GM21515 (cell line): ENCODE measurements around the gene ZNF154.
A peak's percentile ranks its signal among the peaks of the same experiment; 100 is the strongest.
"Not testable (repeated sequence)": the region's sequence is repeated elsewhere in the genome, so short reads cannot be mapped to it uniquely, and the experiment has no call there.

ENCODE experiments used
- ATAC-seq: cut with Tn5 transposase; IDR thresholded peaks from one replicate; pipeline ENCODE4 v1.9.1; 2021; ENCODE audit not compliant: unreplicated experiment

ZNF154 gene

DNA sequence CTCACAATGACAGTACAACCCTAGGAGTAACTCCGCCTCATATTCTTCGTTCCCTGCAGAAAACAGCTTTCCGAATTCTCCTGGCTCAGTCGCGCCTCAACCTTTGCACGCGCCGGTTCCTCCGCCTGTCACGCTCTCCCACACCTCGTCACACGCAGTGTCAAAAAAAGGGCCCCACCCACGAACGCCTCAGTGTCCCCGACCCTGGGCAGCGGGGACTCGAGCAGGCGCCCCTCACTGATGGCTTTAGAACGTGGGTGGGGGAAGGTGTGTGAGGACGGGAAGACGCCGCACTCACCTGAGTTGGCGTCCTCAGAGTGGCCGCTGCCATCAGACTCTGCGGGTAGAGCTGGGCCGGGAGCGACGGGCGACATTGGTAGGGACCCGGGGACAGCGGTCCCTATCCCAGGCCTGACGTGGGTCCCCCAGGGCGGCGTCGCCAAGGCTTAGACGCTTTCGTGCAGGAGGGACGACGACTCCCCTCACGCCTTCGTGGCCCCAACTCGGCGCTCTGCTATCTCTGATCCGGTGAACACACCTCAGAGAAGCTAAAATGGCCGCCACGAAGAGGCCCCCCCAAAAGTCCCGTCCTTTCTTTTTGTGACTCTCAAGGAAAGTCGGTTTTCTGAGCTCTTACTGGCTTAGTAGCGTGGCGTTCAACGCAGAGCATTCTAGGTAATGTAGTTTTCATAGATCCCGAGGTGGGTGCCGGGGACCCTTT lies at the start of gene ZNF154:
TSS of gene ZNF154 (minus strand) at position 564 of the 721 bp plus-strand sequence. CDS start at position 331, 233 bp downstream.
- ATAC-seq = no peak

DNA sequence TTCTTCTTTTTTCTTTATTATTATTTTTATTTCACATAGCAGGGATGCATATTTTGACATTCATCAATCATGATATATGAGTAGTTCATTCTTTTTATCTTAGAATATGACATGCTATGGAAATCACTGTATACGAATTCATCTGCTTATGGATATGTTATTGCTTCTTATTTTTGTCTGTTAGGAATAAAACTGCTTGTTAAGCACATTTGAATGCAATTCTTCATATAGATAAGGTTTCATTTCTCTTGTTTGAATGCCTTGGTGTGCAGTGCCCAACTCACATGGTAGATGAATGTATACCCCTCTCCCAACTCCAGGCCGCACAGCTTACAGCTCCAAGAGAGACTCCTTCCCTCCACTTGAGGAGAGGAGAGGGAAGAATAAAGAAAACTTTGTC lies 48.9 kb upstream of the ZNF154 start:
- no peak for ATAC-seq

GRCh38 chr19:57755031-57755430 lies 46.0 kb upstream of the ZNF154 start:
- no peak for ATAC-seq

GRCh38 chr19:57754091-57754673 lies 45.2 kb upstream of the ZNF154 start:
- ATAC-seq = no peak

- ATAC-seq = no peak
These were observed 39.0 kb upstream of the ZNF154 start for GRCh38 chr19:57748029-57748428.

DNA sequence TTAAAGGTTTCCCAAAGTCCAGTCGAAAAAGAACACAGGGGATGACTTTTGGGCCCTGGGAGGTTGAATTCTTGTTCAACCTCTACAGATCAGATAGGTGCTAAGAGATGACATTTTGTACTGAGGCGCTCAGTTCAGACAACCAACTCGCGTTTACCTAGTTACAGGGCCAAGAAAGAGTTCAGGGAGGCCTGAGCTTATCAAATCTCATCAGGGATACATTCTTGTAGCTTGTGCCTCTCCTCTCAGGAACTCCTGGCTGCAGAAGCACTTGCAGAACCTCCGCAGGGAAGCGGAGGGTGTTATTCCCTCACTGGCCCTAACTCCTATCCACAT lies 38.4 kb upstream of the ZNF154 start:
- no peak for ATAC-seq

GRCh38 chr19:57746580-57747471 lies 37.8 kb upstream of the ZNF154 start, which contains the start of gene ZNF776:
Gene ZNF776 (plus strand): TSS chr19:57746815. CDS start chr19:57747059, 244 bp downstream.
- ATAC-seq = peak; percentile 91

- ATAC-seq = not testable (repeated sequence)
These were observed 29.8 kb upstream of the ZNF154 start for GRCh38 chr19:57738770-57739169.

GRCh38 chr19:57738320-57738719 lies 29.3 kb upstream of the ZNF154 start:
- ATAC-seq = not testable (repeated sequence)

DNA sequence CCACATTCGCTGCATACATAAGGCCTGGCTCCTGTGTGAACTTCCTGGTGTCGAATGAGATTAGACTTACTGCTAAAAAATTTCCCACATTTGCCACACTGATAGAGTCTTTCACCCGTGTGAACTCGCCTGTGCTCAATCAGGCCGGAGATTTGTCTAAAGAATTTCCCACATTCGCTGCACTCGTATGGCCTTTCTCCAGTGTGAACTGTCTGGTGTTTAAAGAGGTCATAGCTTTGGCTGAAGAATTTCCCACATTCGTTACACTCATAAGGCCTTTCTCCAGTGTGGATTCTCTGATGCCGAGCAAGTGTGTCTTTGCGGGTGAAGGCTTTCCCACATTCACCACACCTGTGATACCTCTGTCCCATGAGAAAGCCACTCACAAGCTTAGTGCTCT lies 11.9 kb upstream of the ZNF154 start:
- ATAC-seq = no peak

DNA sequence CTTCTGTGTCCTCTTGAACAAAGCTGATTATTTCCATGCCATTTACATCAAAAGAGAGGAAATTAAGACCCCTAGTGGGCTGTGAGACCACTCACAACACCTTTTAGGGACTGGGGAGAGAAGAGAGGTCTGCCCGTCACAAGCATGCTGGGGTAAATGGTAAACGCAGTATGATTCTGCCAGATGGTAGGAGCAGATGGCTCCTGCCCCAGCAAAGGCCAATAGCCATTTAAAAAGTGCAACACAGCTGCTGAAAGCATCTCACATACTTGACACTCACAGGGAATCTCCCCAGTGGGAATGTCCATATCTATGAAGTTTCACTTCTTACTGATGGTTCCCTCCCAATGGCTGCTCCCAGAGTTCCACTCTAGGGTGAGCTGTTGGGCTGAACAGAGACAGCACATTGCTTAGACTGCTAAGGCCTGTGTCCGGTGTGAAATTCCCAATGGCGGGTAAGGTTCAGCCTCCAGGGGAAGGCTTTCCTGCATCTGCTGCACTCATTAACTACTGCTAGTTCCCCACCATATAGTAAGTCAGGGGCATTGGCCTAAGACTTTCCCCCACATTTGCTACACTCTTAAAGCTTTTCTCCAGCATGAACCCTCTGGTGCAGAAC lies 11.0 kb upstream of the ZNF154 start:
- no peak for ATAC-seq

- no peak for ATAC-seq
These were observed 10.4 kb upstream of the ZNF154 start for GRCh38 chr19:57719424-57719823.

- ATAC-seq = no peak
These were observed 3.2 kb upstream of the ZNF154 start for GRCh38 chr19:57712222-57712621.

GRCh38 chr19:57709616-57710015 lies 612 bp upstream of the ZNF154 start:
- ATAC-seq = no peak

DNA sequence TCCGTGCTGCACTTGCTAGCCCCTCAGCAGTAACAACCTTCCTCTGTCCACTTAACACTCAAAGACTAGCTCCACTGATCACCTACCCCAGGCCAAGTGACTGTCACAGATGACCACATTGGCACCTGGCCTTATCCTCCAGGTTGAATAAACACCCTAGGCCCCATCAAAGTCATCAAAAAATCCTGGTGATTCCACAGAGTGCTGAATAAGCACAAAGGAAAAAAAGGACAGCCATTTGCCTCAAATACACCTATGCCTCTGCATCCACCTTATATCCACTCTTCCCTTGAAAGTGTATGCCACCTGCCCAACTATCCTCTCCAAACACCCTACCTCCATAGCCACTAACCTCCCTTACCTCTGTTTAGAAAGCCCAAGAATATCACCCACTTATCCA lies 2.7 kb downstream of the ZNF154 start:
- no peak for ATAC-seq

DNA sequence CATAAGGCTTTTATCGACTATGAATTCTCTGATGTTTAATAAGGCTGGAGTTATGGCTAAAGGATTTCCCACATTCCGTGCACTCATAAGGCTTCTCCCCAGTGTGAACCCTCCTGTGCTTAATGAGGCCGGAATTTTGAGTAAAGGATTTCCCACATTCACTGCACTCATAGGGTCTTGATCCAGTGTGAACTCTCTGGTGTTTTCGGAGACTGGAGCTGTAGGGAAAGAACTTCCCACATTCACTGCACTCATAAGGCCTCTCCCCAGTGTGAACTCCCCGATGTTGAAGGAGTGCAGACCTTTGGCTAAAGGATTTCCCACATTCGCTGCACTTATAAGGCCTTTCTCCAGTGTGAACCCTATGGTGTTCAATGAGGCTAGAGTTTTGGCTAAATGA lies 7.4 kb downstream of the ZNF154 start:
- ATAC-seq = no peak

GRCh38 chr19:57689750-57690149 lies 19.3 kb downstream of the ZNF154 start:
- ATAC-seq = no peak

- no peak for ATAC-seq
These were observed 20.8 kb downstream of the ZNF154 start for GRCh38 chr19:57688011-57688763.

- no peak for ATAC-seq
These were observed 21.5 kb downstream of the ZNF154 start for GRCh38 chr19:57687363-57688010.

GRCh38 chr19:57686727-57687126 lies 22.3 kb downstream of the ZNF154 start:
- ATAC-seq = no peak
